ENCODE results near the gene LOC128125822.

Gene LOC128125822

DNA sequence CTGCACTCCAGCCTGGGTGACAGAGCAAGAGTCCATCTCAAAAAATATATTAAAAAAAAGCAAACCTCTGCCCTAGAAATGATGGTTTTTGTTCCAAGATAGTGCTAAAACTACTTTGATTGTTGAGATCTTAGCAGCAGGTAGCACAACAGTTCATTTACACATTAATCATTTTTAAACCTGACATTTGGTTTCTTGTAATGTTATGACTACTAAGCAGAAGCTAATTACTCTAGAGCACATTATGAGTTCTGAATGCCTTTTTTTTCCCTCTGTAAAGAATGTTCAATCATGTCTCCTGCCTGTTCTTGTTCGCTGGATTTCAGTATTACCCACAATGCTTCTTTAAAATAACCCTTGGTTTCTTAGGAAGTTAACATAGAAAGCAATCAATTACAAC, 38.7 kb downstream of the LOC128125822 start (continued):
- TF ChIP-seq, protein P1, sequence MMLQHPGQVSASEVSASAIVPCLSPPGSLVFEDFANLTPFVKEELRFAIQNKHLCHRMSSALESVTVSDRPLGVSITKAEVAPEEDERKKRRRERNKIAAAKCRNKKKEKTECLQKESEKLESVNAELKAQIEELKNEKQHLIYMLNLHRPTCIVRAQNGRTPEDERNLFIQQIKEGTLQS (IDR thresholded peaks at IDR 0.05; ENCODE audit: borderline replicate concordance, extremely low read depth, low read depth, low read length) = no peak
- TF ChIP-seq, protein P2, sequence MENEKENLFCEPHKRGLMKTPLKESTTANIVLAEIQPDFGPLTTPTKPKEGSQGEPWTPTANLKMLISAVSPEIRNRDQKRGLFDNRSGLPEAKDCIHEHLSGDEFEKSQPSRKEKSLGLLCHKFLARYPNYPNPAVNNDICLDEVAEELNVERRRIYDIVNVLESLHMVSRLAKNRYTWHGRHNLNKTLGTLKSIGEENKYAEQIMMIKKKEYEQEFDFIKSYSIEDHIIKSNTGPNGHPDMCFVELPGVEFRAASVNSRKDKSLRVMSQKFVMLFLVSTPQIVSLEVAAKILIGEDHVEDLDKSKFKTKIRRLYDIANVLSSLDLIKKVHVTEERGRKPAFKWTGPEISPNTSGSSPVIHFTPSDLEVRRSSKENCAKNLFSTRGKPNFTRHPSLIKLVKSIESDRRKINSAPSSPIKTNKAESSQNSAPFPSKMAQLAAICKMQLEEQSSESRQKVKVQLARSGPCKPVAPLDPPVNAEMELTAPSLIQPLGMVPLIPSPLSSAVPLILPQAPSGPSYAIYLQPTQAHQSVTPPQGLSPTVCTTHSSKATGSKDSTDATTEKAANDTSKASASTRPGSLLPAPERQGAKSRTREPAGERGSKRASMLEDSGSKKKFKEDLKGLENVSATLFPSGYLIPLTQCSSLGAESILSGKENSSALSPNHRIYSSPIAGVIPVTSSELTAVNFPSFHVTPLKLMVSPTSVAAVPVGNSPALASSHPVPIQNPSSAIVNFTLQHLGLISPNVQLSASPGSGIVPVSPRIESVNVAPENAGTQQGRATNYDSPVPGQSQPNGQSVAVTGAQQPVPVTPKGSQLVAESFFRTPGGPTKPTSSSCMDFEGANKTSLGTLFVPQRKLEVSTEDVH (IDR thresholded peaks at IDR 0.05; ENCODE audit: low read depth, partially characterized antibody) = no peak
- TF ChIP-seq, protein P3, sequence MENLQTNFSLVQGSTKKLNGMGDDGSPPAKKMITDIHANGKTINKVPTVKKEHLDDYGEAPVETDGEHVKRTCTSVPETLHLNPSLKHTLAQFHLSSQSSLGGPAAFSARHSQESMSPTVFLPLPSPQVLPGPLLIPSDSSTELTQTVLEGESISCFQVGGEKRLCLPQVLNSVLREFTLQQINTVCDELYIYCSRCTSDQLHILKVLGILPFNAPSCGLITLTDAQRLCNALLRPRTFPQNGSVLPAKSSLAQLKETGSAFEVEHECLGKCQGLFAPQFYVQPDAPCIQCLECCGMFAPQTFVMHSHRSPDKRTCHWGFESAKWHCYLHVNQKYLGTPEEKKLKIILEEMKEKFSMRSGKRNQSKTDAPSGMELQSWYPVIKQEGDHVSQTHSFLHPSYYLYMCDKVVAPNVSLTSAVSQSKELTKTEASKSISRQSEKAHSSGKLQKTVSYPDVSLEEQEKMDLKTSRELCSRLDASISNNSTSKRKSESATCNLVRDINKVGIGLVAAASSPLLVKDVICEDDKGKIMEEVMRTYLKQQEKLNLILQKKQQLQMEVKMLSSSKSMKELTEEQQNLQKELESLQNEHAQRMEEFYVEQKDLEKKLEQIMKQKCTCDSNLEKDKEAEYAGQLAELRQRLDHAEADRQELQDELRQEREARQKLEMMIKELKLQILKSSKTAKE (IDR thresholded peaks at IDR 0.05; ENCODE audit: low read depth, poor library complexity, severe bottlenecking) = no peak
- TF ChIP-seq RB1 (IDR thresholded peaks at IDR 0.05; ENCODE audit: borderline replicate concordance) (no peak), IKZF2 (IDR thresholded peaks at IDR 0.05) (peak in 1 of 2 experiments; percentile 61; a peak in 2 of 4 replicates)
- TF ChIP-seq, protein P4, sequence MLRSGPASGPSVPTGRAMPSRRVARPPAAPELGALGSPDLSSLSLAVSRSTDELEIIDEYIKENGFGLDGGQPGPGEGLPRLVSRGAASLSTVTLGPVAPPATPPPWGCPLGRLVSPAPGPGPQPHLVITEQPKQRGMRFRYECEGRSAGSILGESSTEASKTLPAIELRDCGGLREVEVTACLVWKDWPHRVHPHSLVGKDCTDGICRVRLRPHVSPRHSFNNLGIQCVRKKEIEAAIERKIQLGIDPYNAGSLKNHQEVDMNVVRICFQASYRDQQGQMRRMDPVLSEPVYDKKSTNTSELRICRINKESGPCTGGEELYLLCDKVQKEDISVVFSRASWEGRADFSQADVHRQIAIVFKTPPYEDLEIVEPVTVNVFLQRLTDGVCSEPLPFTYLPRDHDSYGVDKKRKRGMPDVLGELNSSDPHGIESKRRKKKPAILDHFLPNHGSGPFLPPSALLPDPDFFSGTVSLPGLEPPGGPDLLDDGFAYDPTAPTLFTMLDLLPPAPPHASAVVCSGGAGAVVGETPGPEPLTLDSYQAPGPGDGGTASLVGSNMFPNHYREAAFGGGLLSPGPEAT (IDR thresholded peaks at IDR 0.05; ENCODE audit: low read depth) = 0 out of 2 replicates have a peak, but pooled peaks have one; percentile 36
- TF ChIP-seq, protein P5, sequence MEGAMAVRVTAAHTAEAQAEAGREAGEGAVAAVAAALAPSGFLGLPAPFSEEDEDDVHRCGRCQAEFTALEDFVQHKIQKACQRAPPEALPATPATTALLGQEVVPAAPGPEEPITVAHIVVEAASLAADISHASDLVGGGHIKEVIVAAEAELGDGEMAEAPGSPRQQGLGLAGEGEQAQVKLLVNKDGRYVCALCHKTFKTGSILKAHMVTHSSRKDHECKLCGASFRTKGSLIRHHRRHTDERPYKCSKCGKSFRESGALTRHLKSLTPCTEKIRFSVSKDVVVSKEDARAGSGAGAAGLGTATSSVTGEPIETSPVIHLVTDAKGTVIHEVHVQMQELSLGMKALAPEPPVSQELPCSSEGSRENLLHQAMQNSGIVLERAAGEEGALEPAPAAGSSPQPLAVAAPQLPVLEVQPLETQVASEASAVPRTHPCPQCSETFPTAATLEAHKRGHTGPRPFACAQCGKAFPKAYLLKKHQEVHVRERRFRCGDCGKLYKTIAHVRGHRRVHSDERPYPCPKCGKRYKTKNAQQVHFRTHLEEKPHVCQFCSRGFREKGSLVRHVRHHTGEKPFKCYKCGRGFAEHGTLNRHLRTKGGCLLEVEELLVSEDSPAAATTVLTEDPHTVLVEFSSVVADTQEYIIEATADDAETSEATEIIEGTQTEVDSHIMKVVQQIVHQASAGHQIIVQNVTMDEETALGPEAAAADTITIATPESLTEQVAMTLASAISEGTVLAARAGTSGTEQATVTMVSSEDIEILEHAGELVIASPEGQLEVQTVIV (IDR thresholded peaks at IDR 0.05; ENCODE audit: borderline replicate concordance, partially characterized antibody) = no peak

Measured in GM12878 (cell line).